Peyer's patch (tissue), 4 donors: ENCODE results near the gene CEP63.

Experiments
- CTCF ChIP-seq, 6 experiments: fragments of 450-650 bp in 4 of 6; fragments of 200-600 bp in 2 of 6; sonication (generic) in 1 of 6; IDR thresholded peaks; one replicate each; pipeline ENCODE4 v1.5.1; 2017 to 2019; ENCODE audit warnings: antibody characterized with exemption in 6 of 6, mild to moderate bottlenecking in 3 of 6, moderate library complexity in 1 of 6
- POLR2A ChIP-seq, 2 donors: fragments of 450-650 bp; IDR thresholded peaks; one replicate each; pipeline ENCODE4 v1.5.1; 2017; ENCODE audit warnings: antibody characterized with exemption in 2 of 2, mild to moderate bottlenecking in 2 of 2, moderate library complexity in 2 of 2

- no peak for TF ChIP-seq CTCF (IDR thresholded peaks at IDR 0.05)
- TF ChIP-seq POLR2A (IDR thresholded peaks at IDR 0.05), result no peak
Measured at GRCh38 chr3:134459562-134459961, 26.3 kb upstream of the CEP63 start.
